Osteocyte (in vitro differentiated cells): ENCODE results near the gene TANGO6. TPM values are rescaled to one million over a fixed set of nuclear protein-coding genes. Genes with fewer than 3 reads are reported as not detected.
"Not testable (repeated sequence)": the region's sequence is repeated elsewhere in the genome, so short reads cannot be mapped to it uniquely, and the experiment has no call there.

Experiments
- DNase-seq: peaks from one replicate; pipeline ENCODE4 v3.0.0; 2021; ENCODE audit warnings: mixed read lengths; ENCODE audit not compliant: unreplicated experiment; ENCODE audit errors: extremely low spot score
- H3K27ac Mint-ChIP-seq: one replicate; pipeline ENCODE4 v1.8.0; 2021; ENCODE audit warnings: mild to moderate bottlenecking, mixed read lengths; ENCODE audit not compliant: unreplicated experiment
- H3K27me3 Mint-ChIP-seq: one replicate; pipeline ENCODE4 v1.8.0; 2021; ENCODE audit warnings: mixed read lengths; ENCODE audit not compliant: unreplicated experiment
- H3K36me3 Mint-ChIP-seq: one replicate; pipeline ENCODE4 v1.8.0; 2021; ENCODE audit warnings: mixed read lengths; ENCODE audit not compliant: unreplicated experiment
- H3K4me1 Mint-ChIP-seq: one replicate; pipeline ENCODE4 v1.8.0; 2021; ENCODE audit warnings: mixed read lengths; ENCODE audit not compliant: unreplicated experiment
- H3K4me3 Mint-ChIP-seq: one replicate; pipeline ENCODE4 v1.8.0; 2021; ENCODE audit warnings: mild to moderate bottlenecking, moderate library complexity, mixed read lengths; ENCODE audit not compliant: unreplicated experiment
- H3K9me3 Mint-ChIP-seq: one replicate; pipeline ENCODE4 v1.8.0; 2021; ENCODE audit warnings: mixed read lengths; ENCODE audit not compliant: unreplicated experiment
- CTCF ChIP-seq: fragments of 200-600 bp; sonication (generic); IDR thresholded peaks from 2 replicates; pipeline ENCODE4 v1.5.0; 2021; ENCODE audit warnings: antibody characterized with exemption, mild to moderate bottlenecking, moderate library complexity
- total RNA-seq: library from RNA; stranded (reverse); gene quantifications from 2 replicates; pipeline ENCODE4 v1.2.1, GENCODE V29; 2021

TANGO6 gene
- total RNA-seq, 1 donor from 2014 or later = 11.9 TPM

GRCh38 chr16:69126221-69126620, 282.9 kb downstream of the TANGO6 start:
- H3K27ac Mint-ChIP-seq = no peak overlapping the region
- H3K9me3 Mint-ChIP-seq = no peaks in the 10 kb centered on the region
- DNase-seq = no peak
- H3K27me3 Mint-ChIP-seq = no peaks in the 10 kb centered on the region
- H3K4me3 Mint-ChIP-seq = no peak overlapping the region
- H3K36me3 Mint-ChIP-seq = peaks cover 3% of the 10 kb centered on the region
- no peak for TF ChIP-seq CTCF
- peaks cover 21% of the 10 kb centered on the region for H3K4me1 Mint-ChIP-seq

GRCh38 chr16:69126801-69127200, 283.5 kb downstream of the TANGO6 start:
- H3K27me3 Mint-ChIP-seq, H3K27ac Mint-ChIP-seq, H3K36me3 Mint-ChIP-seq, H3K9me3 Mint-ChIP-seq, DNase-seq, H3K4me3 Mint-ChIP-seq: not testable (repeated sequence)
- peaks cover 24% of the 10 kb centered on the region for H3K4me1 Mint-ChIP-seq

GRCh38 chr16:69127966-69128510, 284.7 kb downstream of the TANGO6 start:
- H3K9me3 Mint-ChIP-seq = no peaks in the 10 kb centered on the region
- peaks cover 28% of the 10 kb centered on the region for H3K4me1 Mint-ChIP-seq
- no peak for TF ChIP-seq CTCF
- H3K27ac Mint-ChIP-seq = peak overlapping the region; percentile 31
- no peak overlapping the region for H3K4me3 Mint-ChIP-seq
- H3K27me3 Mint-ChIP-seq = no peaks in the 10 kb centered on the region
- H3K36me3 Mint-ChIP-seq = peaks cover 2% of the 10 kb centered on the region
- no peak for DNase-seq

- Mint-ChIP-seq H3K27ac (no peak overlapping the region), H3K9me3 (no peaks in the 10 kb centered on the region), H3K4me1 (peaks cover 45% of the 10 kb centered on the region), H3K4me3 (no peak overlapping the region), H3K36me3 (peaks cover 2% of the 10 kb centered on the region), H3K27me3 (no peaks in the 10 kb centered on the region)
- TF ChIP-seq CTCF = no peak
- no peak for DNase-seq
These were observed 287.1 kb downstream of the TANGO6 start for GRCh38 chr16:69130461-69130860.

GRCh38 chr16:69131167-69131838, 288.0 kb downstream of the TANGO6 start:
- peaks cover 2% of the 10 kb centered on the region for H3K36me3 Mint-ChIP-seq
- no peak for TF ChIP-seq CTCF
- peak overlapping the region; percentile 97 for H3K4me3 Mint-ChIP-seq
- H3K27me3 Mint-ChIP-seq = no peaks in the 10 kb centered on the region
- peaks cover 45% of the 10 kb centered on the region for H3K4me1 Mint-ChIP-seq
- no peaks in the 10 kb centered on the region for H3K9me3 Mint-ChIP-seq
- no peak for DNase-seq
- H3K27ac Mint-ChIP-seq = peak overlapping the region; percentile 94
